ENCODE results near the gene DPYD.
A peak's percentile ranks its signal among the peaks of the same experiment; 100 is the strongest.

DPYD gene

DNA sequence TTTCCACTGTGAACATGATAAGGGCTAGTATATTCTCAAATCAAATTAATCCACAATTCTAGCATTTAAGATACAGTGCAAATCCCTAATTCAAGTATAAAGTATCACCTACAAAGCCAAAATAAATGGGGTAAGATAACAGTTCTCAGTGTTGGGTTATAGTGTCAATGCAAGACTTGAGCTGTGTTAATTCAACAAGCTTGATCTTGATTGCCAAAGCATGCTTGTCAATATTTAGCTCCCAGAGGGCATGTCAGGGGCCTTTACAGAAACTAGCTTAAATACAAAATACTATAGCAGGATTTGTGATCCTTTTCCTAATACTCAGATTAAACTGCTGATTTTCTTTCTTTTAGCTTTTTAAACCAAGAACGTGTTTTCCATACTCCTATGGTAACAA is 658.0 kb downstream of the DPYD start:
- POLR2A ChIA-PET, result no interaction called here
- CTCF ChIA-PET, result interaction anchor here (2.1 kb wide), 1 partner anchor 19 kb away, joined by 5 read pairs; no protein-coding TSS in a partner anchor
- TF ChIP-seq, protein P1, sequence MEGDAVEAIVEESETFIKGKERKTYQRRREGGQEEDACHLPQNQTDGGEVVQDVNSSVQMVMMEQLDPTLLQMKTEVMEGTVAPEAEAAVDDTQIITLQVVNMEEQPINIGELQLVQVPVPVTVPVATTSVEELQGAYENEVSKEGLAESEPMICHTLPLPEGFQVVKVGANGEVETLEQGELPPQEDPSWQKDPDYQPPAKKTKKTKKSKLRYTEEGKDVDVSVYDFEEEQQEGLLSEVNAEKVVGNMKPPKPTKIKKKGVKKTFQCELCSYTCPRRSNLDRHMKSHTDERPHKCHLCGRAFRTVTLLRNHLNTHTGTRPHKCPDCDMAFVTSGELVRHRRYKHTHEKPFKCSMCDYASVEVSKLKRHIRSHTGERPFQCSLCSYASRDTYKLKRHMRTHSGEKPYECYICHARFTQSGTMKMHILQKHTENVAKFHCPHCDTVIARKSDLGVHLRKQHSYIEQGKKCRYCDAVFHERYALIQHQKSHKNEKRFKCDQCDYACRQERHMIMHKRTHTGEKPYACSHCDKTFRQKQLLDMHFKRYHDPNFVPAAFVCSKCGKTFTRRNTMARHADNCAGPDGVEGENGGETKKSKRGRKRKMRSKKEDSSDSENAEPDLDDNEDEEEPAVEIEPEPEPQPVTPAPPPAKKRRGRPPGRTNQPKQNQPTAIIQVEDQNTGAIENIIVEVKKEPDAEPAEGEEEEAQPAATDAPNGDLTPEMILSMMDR (IDR thresholded peaks at IDR 0.05; ENCODE audit: insufficient read depth, low read length, missing control alignments), result no peak
- no peak overlapping the region for H3K4me3 ChIP-seq (ENCODE audit: low read depth, low read length)
- no peak for DNase-seq (ENCODE audit: low read depth, low spot score)

- POLR2A ChIA-PET, result no interaction called here
- TF ChIP-seq, protein P1 (IDR thresholded peaks at IDR 0.05; ENCODE audit: insufficient read depth, low read length, missing control alignments), result no peak
Measured at GRCh38 chr1:97258597-97258996, 662.2 kb downstream of the DPYD start.

DNA sequence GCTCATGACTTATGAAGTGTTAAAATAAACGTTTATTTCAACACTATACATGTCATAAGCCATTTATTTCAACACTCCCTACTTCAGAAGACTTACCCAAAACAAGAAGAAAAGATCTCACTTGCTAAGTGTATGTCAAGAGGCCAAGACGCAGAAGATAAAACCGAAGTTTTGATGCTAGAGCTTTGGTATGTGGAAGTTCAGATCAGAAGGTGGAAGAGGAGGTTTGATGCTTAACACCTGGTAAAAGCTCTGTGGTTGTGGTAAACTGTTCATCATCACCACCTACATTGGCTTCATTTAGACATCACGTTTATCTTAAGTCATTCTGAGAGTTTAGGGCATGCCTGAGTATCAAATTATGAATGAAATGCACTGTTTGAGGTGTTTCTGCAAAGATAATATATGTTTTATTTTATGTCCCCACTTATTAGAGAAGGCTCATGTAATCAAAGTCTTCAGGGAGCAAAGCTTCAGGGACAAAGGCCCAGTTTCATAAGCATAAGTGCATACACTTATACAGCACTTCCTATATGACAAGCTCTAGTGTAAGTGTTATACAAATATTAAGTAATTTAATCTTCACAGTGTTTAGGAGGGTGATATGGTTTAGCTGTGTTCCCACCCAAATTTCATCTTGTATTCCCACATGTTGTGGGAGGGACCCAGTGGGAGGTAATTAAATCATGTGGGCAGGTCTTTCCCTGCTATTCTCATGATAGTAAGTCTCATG is 665.9 kb downstream of the DPYD start:
- no peak for DNase-seq (ENCODE audit: low read depth, low spot score)
- ChIA-PET CTCF (interaction anchor here (1.6 kb wide), 1 partner anchor 11 kb away, joined by 4 read pairs; no protein-coding TSS in a partner anchor), POLR2A (no interaction called here)
- H3K4me3 ChIP-seq (ENCODE audit: low read depth, low read length), result no peak overlapping the region
- TF ChIP-seq, protein P1 (IDR thresholded peaks at IDR 0.05; ENCODE audit: insufficient read depth, low read length, missing control alignments), result no peak

More at GRCh38 chr1:97258597-97258996, 662.2 kb downstream of the DPYD start:
- H3K4me3 ChIP-seq (ENCODE audit: low read depth, low read length), result no peak overlapping the region
- no peak for DNase-seq (ENCODE audit: low read depth, low spot score)
- CTCF ChIA-PET, result no interaction called here

DNA sequence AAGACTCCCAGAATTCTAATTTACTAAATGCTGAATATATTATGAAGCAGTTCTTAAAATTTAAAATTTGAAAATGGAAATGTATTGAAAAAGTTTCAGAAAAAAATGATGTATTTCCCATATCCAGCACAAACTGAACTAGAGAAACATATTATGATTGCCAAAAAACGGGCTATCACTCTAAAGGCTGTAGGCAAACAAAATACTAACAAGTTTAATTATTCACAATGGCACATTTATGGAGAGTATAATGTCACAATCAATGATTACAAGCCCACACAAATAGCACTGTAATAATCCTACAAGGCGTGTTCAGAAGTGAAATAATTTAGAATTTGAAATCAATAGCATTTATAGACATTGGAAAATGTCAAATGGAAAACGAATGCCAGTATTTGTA is 667.9 kb downstream of the DPYD start:
- DNase-seq (ENCODE audit: low read depth, low spot score), result no peak
- H3K4me3 ChIP-seq (ENCODE audit: low read depth, low read length), result no peak overlapping the region
- POLR2A ChIA-PET, result no interaction called here
- CTCF ChIA-PET, result interaction anchor here (1.3 to 1.6 kb wide), 2 partner anchors 9 kb away, joined by 4 to 5 read pairs; no protein-coding TSS in a partner anchor
- TF ChIP-seq, protein P1 (IDR thresholded peaks at IDR 0.05; ENCODE audit: insufficient read depth, low read length, missing control alignments), result no peak

- H3K4me3 ChIP-seq (ENCODE audit: low read depth, low read length), result no peak overlapping the region
- TF ChIP-seq, protein P1 (IDR thresholded peaks at IDR 0.05; ENCODE audit: insufficient read depth, low read length, missing control alignments), result no peak
- peak; percentile 64 for DNase-seq (ENCODE audit: low read depth, low spot score)
- ChIA-PET POLR2A (no interaction called here), CTCF (interaction anchor here (1.3 kb wide), 1 partner anchor 8 kb away, joined by 5 read pairs; no protein-coding TSS in a partner anchor)
Measured at GRCh38 chr1:97252076-97252475, 668.8 kb downstream of the DPYD start.

DNA sequence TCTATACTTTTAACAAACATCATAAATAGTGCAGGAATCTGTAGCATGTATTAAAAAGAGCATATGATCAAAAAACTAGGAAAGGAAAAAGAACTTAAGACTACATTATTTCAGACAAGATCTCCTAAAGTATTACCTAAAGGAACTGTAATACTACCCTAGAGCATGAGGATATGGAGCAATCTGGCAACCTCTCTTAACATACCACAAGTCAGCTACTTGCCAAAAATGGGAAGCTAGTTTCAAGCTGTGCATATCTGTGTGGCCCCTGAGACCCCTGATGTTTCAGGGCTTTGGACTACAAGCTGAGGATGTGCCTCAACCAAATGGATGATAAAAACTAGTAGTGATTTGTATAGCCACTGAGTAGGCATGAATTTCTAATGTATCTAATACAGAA is 673.6 kb downstream of the DPYD start:
- no peak overlapping the region for H3K4me3 ChIP-seq (ENCODE audit: low read depth, low read length)
- POLR2A ChIA-PET, result no interaction called here
- CTCF ChIA-PET, result interaction anchor here (0.7 to 0.9 kb wide), 2 partner anchors 15 to 279 kb away, joined by 3 to 4 read pairs; no protein-coding TSS in a partner anchor
- TF ChIP-seq, protein P1 (IDR thresholded peaks at IDR 0.05; ENCODE audit: insufficient read depth, low read length, missing control alignments), result no peak
- DNase-seq (ENCODE audit: low read depth, low spot score), result peak; percentile 33

Measured in AG04449 (cell line).